ENCODE measurements around the gene SAMD13. TPM values are rescaled to one million over a fixed set of nuclear protein-coding genes. Genes with fewer than 3 reads are reported as not detected.

The SAMD13 gene
- total RNA-seq, 1 experiment from 2014 or later = 0.61 TPM

GRCh38 chr1:84386716-84387479, 85.4 kb downstream of the SAMD13 start:
- no peak overlapping the region for H2BK120ac ChIP-seq (ENCODE audit: low read depth, low read length, poor library complexity, severe bottlenecking)
- no peak overlapping the region for H2BK12ac ChIP-seq (ENCODE audit: insufficient read length, low read depth, low read length)
- no peak overlapping the region for H3K56ac ChIP-seq (ENCODE audit: insufficient read length, low read depth, low read length)
- no peak overlapping the region for H2AFZ ChIP-seq (ENCODE audit: low read length)
- H3K27me3 ChIP-seq (ENCODE audit: insufficient read depth, low read length) = no peaks in the 10 kb centered on the region; the same call in 1 of the 2 replicates
- Mint-ChIP-seq H3K36me3 (ENCODE audit: insufficient read depth in 1 of 3, low read depth in 3 of 3) (no peaks in the 10 kb centered on the region), H3K27ac (peak overlapping the region in 1 of 3 experiments; percentile 4; a peak in 2 of 7 replicates), H3K4me3 (no peak overlapping the region), H3K27me3 (ENCODE audit: low read depth) (no peaks in the 10 kb centered on the region; the same call in 1 of the 2 replicates), H3K9me3 (no peaks in the 10 kb centered on the region), H3K4me1 (peaks cover 13 to 17% of the 10 kb centered on the region in 2 experiments)
- H3K23me2 ChIP-seq (ENCODE audit: insufficient read length, low read depth, low read length, poor library complexity, severe bottlenecking) = no peaks in the 10 kb centered on the region
- H3K4me2 ChIP-seq (ENCODE audit: insufficient read depth, insufficient read length, low read length) = no peak overlapping the region
- no peak overlapping the region for H3T11ph ChIP-seq (ENCODE audit: low read length)
- no peak for TF ChIP-seq CTCF (conservative IDR thresholded peaks at IDR 0.05)
- no peak overlapping the region for H4K91ac ChIP-seq (ENCODE audit: insufficient read length, low read depth, low read length)
- H3K79me2 ChIP-seq (ENCODE audit: insufficient read depth, low read length) = no peaks in the 10 kb centered on the region
- no peak overlapping the region for H3K4ac ChIP-seq (ENCODE audit: low read depth, low read length)
- no peak overlapping the region for H4K8ac ChIP-seq (replicated peaks; ENCODE audit: insufficient read length, low read depth, low read length)
- no peaks in the 10 kb centered on the region for H3K9me3 ChIP-seq (ENCODE audit: control insufficient read depth, low read depth, low read length)
- H3K79me1 ChIP-seq (ENCODE audit: insufficient read depth, low read depth, low read length, poor library complexity, severe bottlenecking) = no peaks in the 10 kb centered on the region
- no peak overlapping the region for H2BK5ac ChIP-seq (ENCODE audit: insufficient read length, low read length)
- no peaks in the 10 kb centered on the region; the same call in 1 of the 2 replicates for H3K4me1 ChIP-seq (ENCODE audit: insufficient read depth, low read length)
- H4K5ac ChIP-seq (ENCODE audit: insufficient read length, low read depth, low read length) = no peak overlapping the region
- no peak overlapping the region for H3K9ac ChIP-seq (ENCODE audit: extremely low read depth, insufficient read length, low read length)
- no peak overlapping the region for H3K23ac ChIP-seq (ENCODE audit: insufficient read length, low read depth, low read length)
- H3K14ac ChIP-seq (ENCODE audit: insufficient read depth, low read length) = no peak overlapping the region
- no CpG with 5 or more reads among the region's 5 CpGs for WGBS (ENCODE audit: extremely low coverage, insufficient read length, low lambda C conversion rate)
- no peak overlapping the region for H2BK15ac ChIP-seq (ENCODE audit: low read depth, low read length)
- no peaks in the 10 kb centered on the region for H4K20me1 ChIP-seq (ENCODE audit: control insufficient read depth, insufficient read depth, insufficient read length)
- H3K27ac ChIP-seq (ENCODE audit: insufficient read length, low read depth, low read length) = no peak overlapping the region
- H3K18ac ChIP-seq (ENCODE audit: insufficient read length, low read depth, low read length) = no peak overlapping the region
- no peak overlapping the region for H2BK20ac ChIP-seq (ENCODE audit: low read depth, low read length, poor library complexity, severe bottlenecking)
- no peak overlapping the region for H2AK5ac ChIP-seq (ENCODE audit: insufficient read length, low read length)
- no peak for DNase-seq
